SK-N-MC (cell line): ENCODE measurements around the gene ANKRD42.

ENCODE experiments used
- DNase-seq: peaks from one replicate; pipeline ENCODE4 v3.0.0-alpha.2; 2011; ENCODE audit warnings: low read depth, low spot score
- H3K27ac ChIP-seq: fragments of 200-600 bp; sonication (generic); 2 replicates; pipeline ENCODE4 v1.5.1; 2016; ENCODE audit warnings: mixed run types
- H3K36me3 ChIP-seq: fragments of 200-600 bp; sonication (generic); 2 replicates; pipeline ENCODE4 v1.6.1; 2017; ENCODE audit warnings: antibody characterized with exemption, low read length, mixed read lengths; ENCODE audit not compliant: insufficient read depth
- H3K4me3 ChIP-seq: fragments of 200-600 bp; sonication (generic); 2 replicates; pipeline ENCODE4 v1.5.1; 2016
- H3K9ac ChIP-seq: fragments of 200-600 bp; sonication (generic); 2 replicates; pipeline ENCODE4 v1.8.0; 2017; ENCODE audit warnings: mixed run types, mixed read lengths; ENCODE audit not compliant: insufficient read length
- H3K9me3 ChIP-seq: fragments of 200-600 bp; sonication (generic); 2 replicates; pipeline ENCODE4 v1.6.1; 2017; ENCODE audit warnings: low read depth, mild to moderate bottlenecking, antibody characterized with exemption, low read length, moderate library complexity, mixed read lengths
- EZH2 ChIP-seq: fragments of 200-600 bp; sonication (generic); IDR thresholded peaks from one replicate; pipeline ENCODE4 v1.6.1; 2017; ENCODE audit warnings: antibody characterized with exemption
- FOXP2 ChIP-seq: optimal IDR thresholded peaks from 2 replicates; pipeline ENCODE3; 2011; ENCODE audit warnings: mild to moderate bottlenecking, moderate library complexity; ENCODE audit not compliant: insufficient read depth; ENCODE audit errors: extremely low read length, control extremely low read depth
- POLR2AphosphoS5 ChIP-seq: IDR thresholded peaks from 2 replicates; pipeline ENCODE4 v1.6.1; 2012; ENCODE audit warnings: mild to moderate bottlenecking, low read depth, low read length, borderline replicate concordance

ANKRD42 gene

DNA sequence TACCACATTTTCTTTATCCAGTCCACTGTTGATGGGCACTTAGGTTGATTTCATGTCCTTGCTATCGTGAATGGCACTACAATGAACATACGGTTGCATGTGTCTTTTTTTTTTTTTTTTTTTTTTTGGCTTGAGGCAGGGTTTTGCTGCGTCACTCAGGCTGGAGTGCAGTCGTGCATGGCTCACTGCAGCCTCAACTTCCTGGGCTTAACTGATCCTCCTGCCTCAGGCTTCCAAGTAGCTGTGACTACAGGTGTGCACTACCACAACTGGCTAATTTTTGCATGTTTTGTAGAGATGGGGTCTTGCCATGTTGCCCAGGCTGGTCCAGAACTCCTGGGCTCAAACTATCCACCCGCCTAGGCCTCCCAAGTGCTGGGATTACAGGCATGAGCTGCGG lies 94.1 kb downstream of the ANKRD42 start:
- TF ChIP-seq EZH2 = no peak
- no peak overlapping the region for H3K9ac ChIP-seq
- no peak overlapping the region for H3K4me3 ChIP-seq
- H3K27ac ChIP-seq = no peak overlapping the region
- no peaks in the 10 kb centered on the region for H3K36me3 ChIP-seq
- no peaks in the 10 kb centered on the region for H3K9me3 ChIP-seq
- DNase-seq = no peak

GRCh38 chr11:83292709-83293456 lies 99.4 kb downstream of the ANKRD42 start:
- Histone ChIP-seq H3K9ac (peak overlapping the region; percentile 46), H3K9me3 (no peaks in the 10 kb centered on the region), H3K27ac (no peak overlapping the region), H3K4me3 (0 out of 2 replicates have a peak overlapping the region, but pooled peaks have one; percentile 24), H3K36me3 (no peaks in the 10 kb centered on the region)
- DNase-seq = peak; percentile 56
- no peak for TF ChIP-seq FOXP2
- no peak for TF ChIP-seq POLR2AphosphoS5
- no peak for TF ChIP-seq EZH2

DNA sequence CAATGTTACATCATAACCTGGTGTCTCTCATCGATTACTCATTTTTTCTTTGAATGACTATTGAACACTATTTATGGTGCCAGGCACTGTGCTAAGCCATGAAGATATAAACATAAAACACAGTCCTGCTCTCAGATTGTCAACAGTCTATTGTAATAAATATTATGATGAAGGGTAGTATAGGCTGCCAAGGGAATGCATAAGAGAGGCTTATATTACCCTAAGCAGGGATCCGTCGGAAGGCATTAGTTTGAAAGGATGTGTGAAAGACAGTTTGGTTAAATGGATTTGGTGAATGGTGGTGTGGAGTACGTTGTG lies 99.9 kb downstream of the ANKRD42 start:
- Histone ChIP-seq H3K9ac (no peak overlapping the region), H3K36me3 (no peaks in the 10 kb centered on the region), H3K27ac (no peak overlapping the region), H3K4me3 (no peak overlapping the region), H3K9me3 (no peaks in the 10 kb centered on the region)
- DNase-seq = no peak
- TF ChIP-seq POLR2AphosphoS5 (no peak), EZH2 (no peak), FOXP2 (no peak)

GRCh38 chr11:83294208-83294607 lies 100.7 kb downstream of the ANKRD42 start:
- TF ChIP-seq POLR2AphosphoS5 (no peak), FOXP2 (no peak), EZH2 (no peak)
- no peak for DNase-seq
- Histone ChIP-seq H3K9ac (no peak overlapping the region), H3K4me3 (no peak overlapping the region), H3K36me3 (no peaks in the 10 kb centered on the region), H3K9me3 (no peaks in the 10 kb centered on the region), H3K27ac (no peak overlapping the region)
